Mammary epithelial cell (primary cell): ENCODE measurements around the gene MAMLD1.

ENCODE experiments used
- EZH2 ChIP-seq: IDR thresholded peaks from 2 replicates; pipeline ENCODE4 v1.6.1; 2012; ENCODE audit warnings: low read length, inconsistent platforms, borderline replicate concordance
- TF ChIP-seq, protein P1 (sequence below), 2 donors: IDR thresholded peaks in 1 of 2; conservative IDR thresholded peaks in 1 of 2; 2 replicates each; pipeline ENCODE4 v1.5.1; 2011 to 2012; ENCODE audit warnings: inconsistent platforms in 2 of 2, low read length in 2 of 2, mild to moderate bottlenecking in 2 of 2, control low read depth in 1 of 2, low read depth in 1 of 2; ENCODE audit not compliant: insufficient read depth in 1 of 2; ENCODE audit errors: extremely low read depth in 1 of 2

DNA sequence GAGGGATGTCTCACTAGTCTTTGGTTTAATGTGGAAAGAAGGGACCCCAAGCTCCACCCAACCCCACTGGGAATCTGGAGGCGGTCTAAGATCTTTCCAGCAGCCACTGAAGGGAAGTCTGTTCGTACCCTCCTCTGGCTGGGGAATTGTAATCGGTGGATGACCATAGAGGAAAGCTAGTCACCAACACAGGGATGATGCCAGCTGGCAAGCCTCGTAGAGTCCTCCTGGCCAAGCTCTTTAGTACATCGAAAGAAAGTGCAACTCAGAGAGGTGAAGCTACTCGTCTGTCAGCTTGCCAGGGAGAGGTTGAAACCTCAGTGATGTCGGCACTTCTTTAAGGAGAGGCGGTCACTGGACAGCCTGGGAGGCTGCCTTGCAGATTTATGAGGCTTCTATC, 58.7 kb downstream of the MAMLD1 start:
- TF ChIP-seq, protein P1, sequence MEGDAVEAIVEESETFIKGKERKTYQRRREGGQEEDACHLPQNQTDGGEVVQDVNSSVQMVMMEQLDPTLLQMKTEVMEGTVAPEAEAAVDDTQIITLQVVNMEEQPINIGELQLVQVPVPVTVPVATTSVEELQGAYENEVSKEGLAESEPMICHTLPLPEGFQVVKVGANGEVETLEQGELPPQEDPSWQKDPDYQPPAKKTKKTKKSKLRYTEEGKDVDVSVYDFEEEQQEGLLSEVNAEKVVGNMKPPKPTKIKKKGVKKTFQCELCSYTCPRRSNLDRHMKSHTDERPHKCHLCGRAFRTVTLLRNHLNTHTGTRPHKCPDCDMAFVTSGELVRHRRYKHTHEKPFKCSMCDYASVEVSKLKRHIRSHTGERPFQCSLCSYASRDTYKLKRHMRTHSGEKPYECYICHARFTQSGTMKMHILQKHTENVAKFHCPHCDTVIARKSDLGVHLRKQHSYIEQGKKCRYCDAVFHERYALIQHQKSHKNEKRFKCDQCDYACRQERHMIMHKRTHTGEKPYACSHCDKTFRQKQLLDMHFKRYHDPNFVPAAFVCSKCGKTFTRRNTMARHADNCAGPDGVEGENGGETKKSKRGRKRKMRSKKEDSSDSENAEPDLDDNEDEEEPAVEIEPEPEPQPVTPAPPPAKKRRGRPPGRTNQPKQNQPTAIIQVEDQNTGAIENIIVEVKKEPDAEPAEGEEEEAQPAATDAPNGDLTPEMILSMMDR (conservative IDR thresholded peaks at IDR 0.05 in 1 of 2, IDR thresholded peaks at IDR 0.05 in 1 of 2; ENCODE audit: extremely low read depth in 1 of 2, insufficient read depth in 1 of 2, low read depth in 1 of 2, low read length in 2 of 2): no peak
- no peak for TF ChIP-seq EZH2
